Dendritic cell treated with granulocyte-macrophage colony-stimulating factor and Interleukin-4, amounts not matched to agents 40 ng/mL and 50 ng/mL, for 4 days (primary cell): ENCODE data around the gene HSCB.
"Not testable (repeated sequence)": the region's sequence is repeated elsewhere in the genome, so short reads cannot be mapped to it uniquely, and the experiment has no call there.

Experiments
- H3K27ac Mint-ChIP-seq: one replicate; pipeline ENCODE4 v1.8.0; 2022; ENCODE audit warnings: mild to moderate bottlenecking, mixed read lengths
- H3K27me3 Mint-ChIP-seq: one replicate; pipeline ENCODE4 v1.8.0; 2022; ENCODE audit warnings: mild to moderate bottlenecking, mixed read lengths
- H3K36me3 Mint-ChIP-seq: one replicate; pipeline ENCODE4 v1.8.0; 2022; ENCODE audit warnings: low read depth, mixed read lengths
- H3K4me1 Mint-ChIP-seq: one replicate; pipeline ENCODE4 v1.8.0; 2022; ENCODE audit warnings: low read depth, mixed read lengths
- H3K4me3 Mint-ChIP-seq: one replicate; pipeline ENCODE4 v1.8.0; 2022; ENCODE audit warnings: mild to moderate bottlenecking, moderate library complexity, mixed read lengths
- H3K9me3 Mint-ChIP-seq: one replicate; pipeline ENCODE4 v1.8.0; 2022; ENCODE audit warnings: mixed read lengths
- intact Hi-C: fragments of 100-400 bp; cut with micrococcal nuclease; formaldehyde crosslinking; loops from one replicate; pipeline ENCODE4 v1.15.0; 2022

Gene HSCB

GRCh38 chr22:28741785-28742561, at the start of gene HSCB, which contains the start of gene CHEK2:
Gene HSCB, plus strand, starts transcription at chr22:28742039. Its CDS starts 57 bp downstream, at chr22:28742096.
Gene CHEK2, minus strand, starts transcription at chr22:28741820. Its CDS starts 7,099 bp downstream, at chr22:28734721.
- peak within 1 kb of the TSS; percentile 95 for H3K27ac Mint-ChIP-seq
- H3K36me3 Mint-ChIP-seq, result peaks cover 60% of the 10 kb centered on the region
- H3K4me3 Mint-ChIP-seq, result peak within 1 kb of the TSS; percentile 99
- intact Hi-C loops, result loop anchor here (1.0 to 10.0 kb wide), 4 partner anchors 18 to 85 kb away; partner anchors contain the start of genes CCDC117 and XBP1
- H3K9me3 Mint-ChIP-seq, result no peaks in the 10 kb centered on the region
- no peaks in the 10 kb centered on the region for H3K27me3 Mint-ChIP-seq
- peaks cover 42% of the 10 kb centered on the region for H3K4me1 Mint-ChIP-seq

GRCh38 chr22:28693041-28693760, 48.6 kb upstream of the HSCB start:
- H3K9me3 Mint-ChIP-seq, H3K27me3 Mint-ChIP-seq, H3K4me3 Mint-ChIP-seq, H3K4me1 Mint-ChIP-seq, H3K27ac Mint-ChIP-seq, intact Hi-C loops: not testable (repeated sequence)
- H3K36me3 Mint-ChIP-seq, result peaks cover 92% of the 10 kb centered on the region

- Mint-ChIP-seq H3K4me1 (no peaks in the 10 kb centered on the region), H3K36me3 (peaks cover 77% of the 10 kb centered on the region), H3K27ac (no peak overlapping the region), H3K4me3 (no peak overlapping the region), H3K9me3 (no peaks in the 10 kb centered on the region), H3K27me3 (no peaks in the 10 kb centered on the region)
- intact Hi-C loops, result no loop called here
Measured at GRCh38 chr22:28702891-28703290, 38.9 kb upstream of the HSCB start.

GRCh38 chr22:28703436-28703835, 38.4 kb upstream of the HSCB start:
- intact Hi-C loops, result no loop called here
- Mint-ChIP-seq H3K9me3 (no peaks in the 10 kb centered on the region), H3K27ac (no peak overlapping the region), H3K27me3 (no peaks in the 10 kb centered on the region), H3K4me1 (no peaks in the 10 kb centered on the region), H3K36me3 (peaks cover 80% of the 10 kb centered on the region), H3K4me3 (no peak overlapping the region)

GRCh38 chr22:28706845-28707244, 35.0 kb upstream of the HSCB start:
- Mint-ChIP-seq H3K27me3 (no peaks in the 10 kb centered on the region), H3K4me1 (no peaks in the 10 kb centered on the region), H3K4me3 (no peak overlapping the region), H3K27ac (no peak overlapping the region), H3K9me3 (no peaks in the 10 kb centered on the region), H3K36me3 (peaks cover 80% of the 10 kb centered on the region)
- intact Hi-C loops, result no loop called here

- H3K36me3 Mint-ChIP-seq, result peaks cover 85% of the 10 kb centered on the region
- no peak overlapping the region for H3K27ac Mint-ChIP-seq
- no peaks in the 10 kb centered on the region for H3K9me3 Mint-ChIP-seq
- intact Hi-C loops, result no loop called here
- no peaks in the 10 kb centered on the region for H3K4me1 Mint-ChIP-seq
- H3K27me3 Mint-ChIP-seq, result no peaks in the 10 kb centered on the region
- H3K4me3 Mint-ChIP-seq, result no peak overlapping the region
Measured at GRCh38 chr22:28710107-28710506, 31.7 kb upstream of the HSCB start.

- H3K4me1 Mint-ChIP-seq, result no peaks in the 10 kb centered on the region
- no peaks in the 10 kb centered on the region for H3K27me3 Mint-ChIP-seq
- no peaks in the 10 kb centered on the region for H3K9me3 Mint-ChIP-seq
- H3K36me3 Mint-ChIP-seq, result peaks cover 86% of the 10 kb centered on the region
- no peak overlapping the region for H3K27ac Mint-ChIP-seq
- intact Hi-C loops, result no loop called here
- no peak overlapping the region for H3K4me3 Mint-ChIP-seq
Measured at GRCh38 chr22:28710576-28711191, 31.2 kb upstream of the HSCB start.

GRCh38 chr22:28711341-28711740, 30.5 kb upstream of the HSCB start:
- Mint-ChIP-seq H3K9me3 (no peaks in the 10 kb centered on the region), H3K27ac (no peak overlapping the region), H3K4me1 (no peaks in the 10 kb centered on the region), H3K27me3 (no peaks in the 10 kb centered on the region), H3K4me3 (no peak overlapping the region), H3K36me3 (peaks cover 86% of the 10 kb centered on the region)
- intact Hi-C loops, result no loop called here

- Mint-ChIP-seq H3K9me3 (no peaks in the 10 kb centered on the region), H3K36me3 (peaks cover 78% of the 10 kb centered on the region), H3K4me3 (no peak overlapping the region), H3K27ac (no peak overlapping the region), H3K27me3 (no peaks in the 10 kb centered on the region), H3K4me1 (no peaks in the 10 kb centered on the region)
- intact Hi-C loops, result no loop called here
Measured at GRCh38 chr22:28711820-28712777, 29.7 kb upstream of the HSCB start.

- Mint-ChIP-seq H3K4me1 (no peaks in the 10 kb centered on the region), H3K4me3 (no peak overlapping the region), H3K36me3 (peaks cover 78% of the 10 kb centered on the region), H3K27me3 (no peaks in the 10 kb centered on the region), H3K27ac (no peak overlapping the region), H3K9me3 (no peaks in the 10 kb centered on the region)
- intact Hi-C loops, result no loop called here
Measured at GRCh38 chr22:28714043-28714628, 27.7 kb upstream of the HSCB start.

GRCh38 chr22:28715611-28716010, 26.2 kb upstream of the HSCB start:
- no peak overlapping the region for H3K4me3 Mint-ChIP-seq
- intact Hi-C loops, result no loop called here
- H3K4me1 Mint-ChIP-seq, result no peaks in the 10 kb centered on the region
- no peaks in the 10 kb centered on the region for H3K27me3 Mint-ChIP-seq
- peaks cover 75% of the 10 kb centered on the region for H3K36me3 Mint-ChIP-seq
- no peak overlapping the region for H3K27ac Mint-ChIP-seq
- H3K9me3 Mint-ChIP-seq, result no peaks in the 10 kb centered on the region

- H3K36me3 Mint-ChIP-seq, result peaks cover 75% of the 10 kb centered on the region
- H3K4me3 Mint-ChIP-seq, result no peak overlapping the region
- H3K9me3 Mint-ChIP-seq, result no peaks in the 10 kb centered on the region
- H3K27me3 Mint-ChIP-seq, result no peaks in the 10 kb centered on the region
- intact Hi-C loops, result no loop called here
- H3K27ac Mint-ChIP-seq, result no peak overlapping the region
- H3K4me1 Mint-ChIP-seq, result no peaks in the 10 kb centered on the region
Measured at GRCh38 chr22:28716686-28717085, 25.2 kb upstream of the HSCB start.

- Mint-ChIP-seq H3K4me3 (no peak overlapping the region), H3K27me3 (no peaks in the 10 kb centered on the region), H3K9me3 (no peaks in the 10 kb centered on the region), H3K36me3 (peaks cover 81% of the 10 kb centered on the region), H3K27ac (no peak overlapping the region), H3K4me1 (no peaks in the 10 kb centered on the region)
- intact Hi-C loops, result no loop called here
Measured at GRCh38 chr22:28718044-28718443, 23.8 kb upstream of the HSCB start.
